Measurements from ENCODE around the gene HES2. TPM values are rescaled to one million over a fixed set of nuclear protein-coding genes. Genes with fewer than 3 reads are reported as not detected.
A peak's percentile ranks its signal among the peaks of the same experiment; 100 is the strongest.
"Not testable (repeated sequence)": the region's sequence is repeated elsewhere in the genome, so short reads cannot be mapped to it uniquely, and the experiment has no call there.

Gene HES2
- total RNA-seq, 3 donors from 2014 or later, result 3.4 to 3.6 TPM; not detected in 1

DNA sequence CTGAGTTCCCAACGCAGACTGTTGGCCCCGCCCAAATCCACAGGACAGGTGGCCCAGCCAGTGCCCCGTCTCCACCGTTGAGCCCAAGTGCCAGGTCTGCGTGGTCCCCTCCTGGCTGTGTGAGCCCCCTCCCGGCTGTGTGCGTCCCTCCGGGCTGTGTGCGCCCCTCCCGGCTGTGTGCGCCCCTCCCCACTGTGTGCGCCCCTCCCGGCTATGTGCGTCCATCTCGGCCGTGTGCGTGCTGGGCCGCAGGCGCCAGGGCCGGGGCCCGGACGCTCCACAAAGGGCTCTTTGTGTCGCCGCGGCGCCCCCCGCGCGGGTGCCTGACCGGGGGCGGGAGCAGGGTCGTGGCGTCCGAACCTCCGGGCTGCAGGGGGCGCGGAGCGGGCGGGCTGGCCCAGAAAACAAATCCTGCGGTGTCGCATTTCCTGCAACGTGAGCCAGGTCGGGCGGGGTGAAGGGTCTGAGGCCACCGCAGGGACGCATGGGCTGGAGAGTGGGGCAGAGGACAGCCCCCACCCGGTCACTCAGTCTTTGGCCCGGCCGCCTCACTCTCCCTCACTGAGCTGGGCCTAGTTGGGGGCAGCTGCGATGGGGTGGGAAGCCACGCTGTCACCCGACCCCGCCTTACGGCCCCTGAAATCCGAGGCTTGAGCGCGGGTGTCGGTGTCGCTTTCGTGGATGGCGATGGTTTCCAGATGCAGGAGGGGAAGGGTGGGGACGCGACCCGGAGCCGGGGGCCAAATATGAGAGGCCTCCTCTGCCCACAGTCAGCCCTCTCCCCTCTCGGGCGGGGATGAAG is 27.5 kb upstream of the HES2 start:
- H3K27ac ChIP-seq, result no peak overlapping the region
- peaks cover 5 to 41% of the 10 kb centered on the region in 2 donors for H3K27me3 ChIP-seq
- H3K36me3 ChIP-seq, result no peaks in the 10 kb centered on the region
- H3K4me1 ChIP-seq, result no peaks in the 10 kb centered on the region
- H3K4me3 ChIP-seq, result peak overlapping the region in 2 of 3 donors; percentile 37 to 60
- no peaks in the 10 kb centered on the region for H3K9me3 ChIP-seq
- DNase-seq (ENCODE audit: low spot score in 2 of 2), result no peak
- intact Hi-C loops (cut with DNase I; ENCODE audit: low total_unique reads), result no loop called here
- TF ChIP-seq POLR2AphosphoS5 (IDR thresholded peaks at IDR 0.05), result no peak
- TF ChIP-seq POLR2A (IDR thresholded peaks at IDR 0.05), result no peak
- TF ChIP-seq, protein P1, sequence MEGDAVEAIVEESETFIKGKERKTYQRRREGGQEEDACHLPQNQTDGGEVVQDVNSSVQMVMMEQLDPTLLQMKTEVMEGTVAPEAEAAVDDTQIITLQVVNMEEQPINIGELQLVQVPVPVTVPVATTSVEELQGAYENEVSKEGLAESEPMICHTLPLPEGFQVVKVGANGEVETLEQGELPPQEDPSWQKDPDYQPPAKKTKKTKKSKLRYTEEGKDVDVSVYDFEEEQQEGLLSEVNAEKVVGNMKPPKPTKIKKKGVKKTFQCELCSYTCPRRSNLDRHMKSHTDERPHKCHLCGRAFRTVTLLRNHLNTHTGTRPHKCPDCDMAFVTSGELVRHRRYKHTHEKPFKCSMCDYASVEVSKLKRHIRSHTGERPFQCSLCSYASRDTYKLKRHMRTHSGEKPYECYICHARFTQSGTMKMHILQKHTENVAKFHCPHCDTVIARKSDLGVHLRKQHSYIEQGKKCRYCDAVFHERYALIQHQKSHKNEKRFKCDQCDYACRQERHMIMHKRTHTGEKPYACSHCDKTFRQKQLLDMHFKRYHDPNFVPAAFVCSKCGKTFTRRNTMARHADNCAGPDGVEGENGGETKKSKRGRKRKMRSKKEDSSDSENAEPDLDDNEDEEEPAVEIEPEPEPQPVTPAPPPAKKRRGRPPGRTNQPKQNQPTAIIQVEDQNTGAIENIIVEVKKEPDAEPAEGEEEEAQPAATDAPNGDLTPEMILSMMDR (IDR thresholded peaks at IDR 0.05), result no peak

DNA sequence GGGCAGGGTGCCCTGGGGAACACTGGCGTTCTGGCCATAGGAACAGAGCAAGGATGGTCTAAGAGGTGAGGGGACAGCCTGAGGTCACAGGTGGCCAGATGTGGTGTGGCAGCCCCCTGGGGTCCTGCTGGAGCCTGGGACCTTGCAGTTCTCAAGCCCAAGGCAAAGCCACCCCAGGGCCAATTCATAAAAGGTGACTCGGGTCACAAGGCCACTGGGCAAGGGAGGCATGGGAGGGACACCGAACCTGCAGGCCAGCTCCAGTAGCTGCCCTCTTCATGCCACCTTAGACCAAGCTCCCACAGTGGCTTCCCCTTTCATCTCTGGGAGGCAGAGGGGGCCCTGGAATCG is 26.9 kb upstream of the HES2 start:
- H3K4me1 ChIP-seq, result no peaks in the 10 kb centered on the region
- H3K27me3 ChIP-seq, result peaks cover 5 to 37% of the 10 kb centered on the region in 2 donors
- TF ChIP-seq POLR2A (IDR thresholded peaks at IDR 0.05) (no peak), POLR2AphosphoS5 (IDR thresholded peaks at IDR 0.05) (no peak)
- TF ChIP-seq, protein P1 (IDR thresholded peaks at IDR 0.05), result no peak
- H3K9me3 ChIP-seq, result no peaks in the 10 kb centered on the region
- H3K4me3 ChIP-seq, result peak overlapping the region in 2 of 3 donors; percentile 37 to 60
- H3K36me3 ChIP-seq, result no peaks in the 10 kb centered on the region
- no peak for DNase-seq (ENCODE audit: low spot score in 2 of 2)
- H3K27ac ChIP-seq, result no peak overlapping the region
- intact Hi-C loops (cut with DNase I; ENCODE audit: low total_unique reads), result no loop called here

DNA sequence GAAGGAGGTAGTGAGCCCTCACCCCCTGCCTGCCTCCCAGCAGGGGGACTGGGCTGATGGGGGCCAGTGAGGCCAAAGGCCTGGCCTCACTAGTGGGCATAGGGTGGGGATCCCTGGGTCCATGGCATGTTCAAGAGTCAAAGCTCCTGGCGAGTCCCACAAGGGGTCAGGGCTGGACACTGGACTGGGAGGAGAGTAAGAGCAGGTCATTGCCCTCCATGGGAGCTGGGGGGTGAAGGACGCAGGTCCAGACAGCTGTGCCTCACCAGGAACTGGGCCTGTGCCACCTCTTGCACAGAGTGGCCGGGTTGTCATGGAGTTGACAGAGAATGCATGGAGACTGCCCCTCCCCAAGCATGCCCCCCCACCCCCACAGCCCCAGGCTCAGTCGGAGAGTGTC is 26.2 kb upstream of the HES2 start:
- H3K4me1 ChIP-seq; H3K9me3 ChIP-seq; H3K36me3 ChIP-seq; DNase-seq (ENCODE audit: low spot score in 2 of 2); intact Hi-C loops (cut with DNase I; ENCODE audit: low total_unique reads); H3K27ac ChIP-seq; H3K4me3 ChIP-seq: not testable (repeated sequence)
- peaks cover 5 to 30% of the 10 kb centered on the region in 2 donors for H3K27me3 ChIP-seq

DNA sequence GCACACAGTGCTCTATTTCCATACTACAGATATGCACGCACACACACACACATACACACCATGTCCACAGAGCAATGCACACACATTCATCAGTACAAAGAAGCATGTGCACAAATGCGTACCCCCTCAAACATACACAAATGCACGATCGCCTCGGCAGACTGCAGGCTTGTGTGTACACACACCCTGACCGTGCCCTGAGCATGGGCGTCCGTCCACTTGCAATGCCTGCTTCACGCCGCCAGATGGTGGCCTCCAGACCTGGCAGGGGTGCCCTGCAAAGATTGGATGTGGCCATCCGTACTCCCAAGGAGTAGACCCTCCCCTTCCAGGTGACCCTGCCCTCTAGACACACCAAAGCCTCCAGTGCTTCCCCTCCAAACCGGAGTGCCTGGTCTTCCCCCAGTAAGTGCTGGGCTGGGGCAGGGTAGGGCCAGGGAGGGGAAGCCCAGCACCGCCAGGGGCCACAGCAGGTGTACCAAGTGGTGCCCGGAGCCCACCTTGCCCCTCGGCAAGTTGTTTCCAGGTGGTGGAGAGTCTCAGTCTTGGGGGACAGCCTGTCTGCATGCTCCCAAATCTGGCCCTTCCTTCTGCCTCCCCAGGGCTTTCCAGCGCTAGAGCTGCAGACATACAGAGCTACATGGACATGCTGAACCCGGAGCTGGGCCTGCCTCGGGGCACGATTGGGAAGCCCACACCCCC is 25.5 kb upstream of the HES2 start:
- no peak overlapping the region for H3K4me3 ChIP-seq
- H3K27me3 ChIP-seq, result peaks cover 5 to 25% of the 10 kb centered on the region in 2 donors
- no peaks in the 10 kb centered on the region for H3K4me1 ChIP-seq
- no peak for DNase-seq (ENCODE audit: low spot score in 2 of 2)
- TF ChIP-seq, protein P1 (IDR thresholded peaks at IDR 0.05), result peak in 1 of 3 donors; percentile 35
- TF ChIP-seq POLR2A (IDR thresholded peaks at IDR 0.05) (no peak), POLR2AphosphoS5 (IDR thresholded peaks at IDR 0.05) (no peak)
- H3K27ac ChIP-seq, result no peak overlapping the region
- H3K9me3 ChIP-seq, result no peaks in the 10 kb centered on the region
- no peaks in the 10 kb centered on the region for H3K36me3 ChIP-seq
- intact Hi-C loops (cut with DNase I; ENCODE audit: low total_unique reads), result no loop called here

DNA sequence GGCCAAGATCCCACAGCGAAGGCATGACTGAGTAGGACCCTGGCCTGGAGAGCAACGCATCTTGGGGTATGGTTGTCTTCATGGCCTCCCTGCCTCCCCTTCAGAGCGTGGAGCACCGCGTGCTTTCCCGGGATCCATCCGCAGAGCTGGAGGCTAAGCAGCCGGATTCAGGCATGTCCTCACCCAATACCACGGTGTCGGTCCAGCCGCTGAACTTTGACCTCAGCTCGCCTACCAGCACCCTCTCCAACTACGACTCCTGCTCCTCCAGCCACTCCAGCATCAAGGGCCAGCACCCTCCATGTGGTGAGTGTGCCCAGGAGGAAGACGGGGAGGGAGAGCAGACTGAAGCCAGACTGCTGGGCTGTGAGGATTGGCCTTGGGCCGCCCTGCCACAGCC is 24.7 kb upstream of the HES2 start:
- DNase-seq (ENCODE audit: low spot score in 2 of 2), result no peak
- no peak overlapping the region for H3K27ac ChIP-seq
- TF ChIP-seq, protein P1 (IDR thresholded peaks at IDR 0.05), result no peak
- TF ChIP-seq POLR2AphosphoS5 (IDR thresholded peaks at IDR 0.05) (no peak), POLR2A (IDR thresholded peaks at IDR 0.05) (no peak)
- H3K4me1 ChIP-seq, result no peaks in the 10 kb centered on the region
- H3K36me3 ChIP-seq, result no peaks in the 10 kb centered on the region
- peaks cover 5 to 17% of the 10 kb centered on the region in 2 donors for H3K27me3 ChIP-seq
- no peaks in the 10 kb centered on the region for H3K9me3 ChIP-seq
- intact Hi-C loops (cut with DNase I; ENCODE audit: low total_unique reads), result no loop called here
- H3K4me3 ChIP-seq, result no peak overlapping the region

Measured in breast epithelium (tissue), 4 donors.